ENCODE data around the gene MAP3K10. TPM values are rescaled to one million over a fixed set of nuclear protein-coding genes. Genes with fewer than 3 reads are reported as not detected.
A peak's percentile ranks its signal among the peaks of the same experiment; 100 is the strongest.

The MAP3K10 gene
- total RNA-seq, 2 donors from 2014 or later, result 35.2 to 39.3 TPM

DNA sequence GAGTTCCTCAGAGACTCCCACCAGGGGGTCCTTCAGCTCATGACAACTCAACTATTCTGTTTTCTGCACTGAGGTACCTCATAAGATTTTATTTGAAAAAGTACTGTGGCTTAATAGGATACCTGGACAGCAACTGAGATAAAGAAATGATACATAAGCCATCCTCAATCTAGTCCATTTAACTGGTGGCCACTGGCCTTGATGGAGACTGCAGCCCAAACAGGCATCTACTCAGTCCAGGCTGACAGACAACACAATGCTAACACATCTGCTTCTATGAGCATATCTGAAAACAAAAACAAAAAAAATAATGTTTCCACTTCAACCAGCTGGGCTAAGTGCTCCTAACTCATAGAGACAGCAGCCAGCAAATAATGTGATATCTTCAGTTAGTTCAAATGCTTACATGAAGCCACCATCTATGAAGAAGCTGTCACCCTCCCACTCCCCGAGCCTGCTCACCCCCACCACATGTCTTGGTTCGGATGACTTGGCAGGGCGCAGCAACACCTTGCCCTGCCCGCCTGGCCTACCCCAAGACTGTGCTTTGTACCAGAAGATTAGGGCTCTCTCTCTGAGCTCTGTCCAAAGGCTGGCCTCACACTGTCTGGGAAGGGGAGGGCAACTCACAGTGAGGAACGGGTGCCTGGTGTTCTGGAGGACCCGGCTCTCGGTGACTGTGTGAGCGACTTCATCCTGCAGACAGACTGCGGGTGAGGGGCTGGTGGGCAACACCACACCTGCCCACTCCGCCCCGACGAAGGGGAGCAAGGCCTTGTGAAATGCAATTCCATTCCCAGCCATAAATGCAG, 48.4 kb downstream of the MAP3K10 start:
- H3K27ac Mint-ChIP-seq, result peak overlapping the region; percentile 39
- no peak overlapping the region for H3K4me3 ChIP-seq (ENCODE audit: low read length)
- TF ChIP-seq, protein P1, sequence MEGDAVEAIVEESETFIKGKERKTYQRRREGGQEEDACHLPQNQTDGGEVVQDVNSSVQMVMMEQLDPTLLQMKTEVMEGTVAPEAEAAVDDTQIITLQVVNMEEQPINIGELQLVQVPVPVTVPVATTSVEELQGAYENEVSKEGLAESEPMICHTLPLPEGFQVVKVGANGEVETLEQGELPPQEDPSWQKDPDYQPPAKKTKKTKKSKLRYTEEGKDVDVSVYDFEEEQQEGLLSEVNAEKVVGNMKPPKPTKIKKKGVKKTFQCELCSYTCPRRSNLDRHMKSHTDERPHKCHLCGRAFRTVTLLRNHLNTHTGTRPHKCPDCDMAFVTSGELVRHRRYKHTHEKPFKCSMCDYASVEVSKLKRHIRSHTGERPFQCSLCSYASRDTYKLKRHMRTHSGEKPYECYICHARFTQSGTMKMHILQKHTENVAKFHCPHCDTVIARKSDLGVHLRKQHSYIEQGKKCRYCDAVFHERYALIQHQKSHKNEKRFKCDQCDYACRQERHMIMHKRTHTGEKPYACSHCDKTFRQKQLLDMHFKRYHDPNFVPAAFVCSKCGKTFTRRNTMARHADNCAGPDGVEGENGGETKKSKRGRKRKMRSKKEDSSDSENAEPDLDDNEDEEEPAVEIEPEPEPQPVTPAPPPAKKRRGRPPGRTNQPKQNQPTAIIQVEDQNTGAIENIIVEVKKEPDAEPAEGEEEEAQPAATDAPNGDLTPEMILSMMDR (conservative IDR thresholded peaks at IDR 0.05), result no peak
- peaks cover 47% of the 10 kb centered on the region for H3K36me3 Mint-ChIP-seq (ENCODE audit: low read depth)
- no peaks in the 10 kb centered on the region for H3K9me3 ChIP-seq (ENCODE audit: control insufficient read depth, low read length)
- H3K4me1 Mint-ChIP-seq, result no peaks in the 10 kb centered on the region
- WGBS, 2 experiments (ENCODE audit: insufficient coverage in 1 of 2, insufficient read length in 1 of 2), result 93 to 96% methylated on average over 7 to 12 of the region's 12 CpGs
- no peak overlapping the region for H3K4me3 Mint-ChIP-seq
- H3K9ac ChIP-seq (ENCODE audit: extremely low read depth, low read length, poor library complexity, severe bottlenecking), result no peak overlapping the region
- no peak overlapping the region for H3K27ac ChIP-seq (ENCODE audit: low read depth, low read length)
- no peaks in the 10 kb centered on the region for H3K9me3 Mint-ChIP-seq
- H3K27me3 ChIP-seq (ENCODE audit: control insufficient read depth, insufficient read depth, low read length, poor library complexity, severe bottlenecking), result no peaks in the 10 kb centered on the region
- H3K36me3 ChIP-seq (ENCODE audit: control insufficient read depth, insufficient read depth, low read length), result peaks cover 46% of the 10 kb centered on the region
- no peak for DNase-seq
- H3K27me3 Mint-ChIP-seq (ENCODE audit: insufficient read depth), result no peaks in the 10 kb centered on the region
- H3K4me1 ChIP-seq (ENCODE audit: control insufficient read depth, insufficient read depth, low read length), result no peaks in the 10 kb centered on the region

DNA sequence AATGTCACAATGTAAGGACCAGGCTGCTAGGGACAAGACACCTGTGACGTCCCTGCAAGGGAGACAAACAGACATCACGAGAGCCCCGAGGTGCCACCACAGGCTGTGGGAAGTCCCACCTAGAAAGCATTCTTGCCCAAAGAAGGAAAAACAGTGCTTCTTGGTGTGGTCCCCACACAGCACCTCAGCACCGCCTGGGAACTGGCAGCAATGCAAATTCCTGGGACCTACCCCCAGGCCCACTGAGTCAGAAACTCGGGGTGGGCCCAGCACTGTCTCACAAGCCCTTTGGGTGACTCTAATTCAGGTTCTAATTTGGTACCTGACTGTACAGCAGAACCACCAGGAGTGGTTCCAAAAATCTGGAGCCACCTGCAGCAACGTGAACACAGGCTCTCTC, 49.1 kb downstream of the MAP3K10 start:
- TF ChIP-seq, protein P1 (conservative IDR thresholded peaks at IDR 0.05), result no peak
- H3K36me3 Mint-ChIP-seq (ENCODE audit: low read depth), result peaks cover 40% of the 10 kb centered on the region
- no peak overlapping the region for H3K4me3 Mint-ChIP-seq
- DNase-seq, result no peak
- Histone ChIP-seq H3K4me1 (ENCODE audit: control insufficient read depth, insufficient read depth, low read length) (no peaks in the 10 kb centered on the region), H3K36me3 (ENCODE audit: control insufficient read depth, insufficient read depth, low read length) (peaks cover 46% of the 10 kb centered on the region), H3K9ac (ENCODE audit: extremely low read depth, low read length, poor library complexity, severe bottlenecking) (no peak overlapping the region), H3K27ac (ENCODE audit: low read depth, low read length) (no peak overlapping the region), H3K4me3 (ENCODE audit: low read length) (no peak overlapping the region), H3K27me3 (ENCODE audit: control insufficient read depth, insufficient read depth, low read length, poor library complexity, severe bottlenecking) (no peaks in the 10 kb centered on the region), H3K9me3 (ENCODE audit: control insufficient read depth, low read length) (no peaks in the 10 kb centered on the region)
- WGBS, 2 experiments (ENCODE audit: insufficient coverage in 1 of 2, insufficient read length in 1 of 2), result 91 to 98% methylated on average over 4 to 6 of the region's 6 CpGs
- H3K4me1 Mint-ChIP-seq, result no peaks in the 10 kb centered on the region
- no peak overlapping the region for H3K27ac Mint-ChIP-seq
- no peaks in the 10 kb centered on the region for H3K9me3 Mint-ChIP-seq
- no peaks in the 10 kb centered on the region for H3K27me3 Mint-ChIP-seq (ENCODE audit: insufficient read depth)

DNA sequence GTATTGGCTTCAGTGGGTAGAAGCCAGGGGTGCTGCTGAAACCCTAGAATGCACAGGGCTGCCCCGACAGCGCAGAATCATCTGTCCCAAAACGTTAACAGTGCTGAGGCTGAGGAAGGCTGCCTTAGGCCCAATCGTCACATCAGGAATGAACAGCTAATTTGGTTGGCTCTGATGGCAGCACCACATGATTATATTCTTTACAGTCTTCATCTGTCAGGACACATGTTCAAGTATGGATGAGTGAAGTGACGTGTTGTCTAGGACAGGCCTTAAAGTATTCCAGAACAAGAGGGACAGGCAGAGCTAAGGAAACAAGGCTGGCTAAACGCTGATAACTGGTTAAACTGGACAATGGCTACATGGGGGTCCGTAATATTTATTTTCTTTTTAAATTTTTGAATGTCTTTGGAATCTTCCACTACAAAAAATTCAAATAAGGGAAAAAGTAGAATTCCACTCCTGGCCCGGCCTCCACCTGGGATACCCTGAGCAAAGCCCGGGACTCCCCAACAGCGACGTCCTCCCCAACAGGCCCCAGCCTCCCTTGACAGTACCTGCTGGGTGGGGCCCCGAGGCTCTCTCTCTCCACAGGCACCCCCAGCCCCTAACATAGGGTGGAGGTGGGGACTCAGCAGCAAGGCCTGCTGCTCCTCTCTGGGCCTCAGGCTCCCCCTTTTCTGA, 50.0 kb downstream of the MAP3K10 start:
- no peaks in the 10 kb centered on the region for H3K4me1 ChIP-seq (ENCODE audit: control insufficient read depth, insufficient read depth, low read length)
- H3K9me3 ChIP-seq (ENCODE audit: control insufficient read depth, low read length), result no peaks in the 10 kb centered on the region
- no peak overlapping the region for H3K9ac ChIP-seq (ENCODE audit: extremely low read depth, low read length, poor library complexity, severe bottlenecking)
- TF ChIP-seq, protein P1 (conservative IDR thresholded peaks at IDR 0.05), result no peak
- no peaks in the 10 kb centered on the region for H3K4me1 Mint-ChIP-seq
- no peak overlapping the region for H3K4me3 Mint-ChIP-seq
- no peak for DNase-seq
- no peak overlapping the region for H3K27ac ChIP-seq (ENCODE audit: low read depth, low read length)
- no peaks in the 10 kb centered on the region for H3K27me3 ChIP-seq (ENCODE audit: control insufficient read depth, insufficient read depth, low read length, poor library complexity, severe bottlenecking)
- 94 to 99% methylated on average over 9 to 11 of the region's 12 CpGs for WGBS, 2 experiments (ENCODE audit: insufficient coverage in 1 of 2, insufficient read length in 1 of 2)
- no peak overlapping the region for H3K27ac Mint-ChIP-seq
- H3K9me3 Mint-ChIP-seq, result no peaks in the 10 kb centered on the region
- H3K36me3 Mint-ChIP-seq (ENCODE audit: low read depth), result peaks cover 40% of the 10 kb centered on the region
- H3K27me3 Mint-ChIP-seq (ENCODE audit: insufficient read depth), result no peaks in the 10 kb centered on the region
- no peak overlapping the region for H3K4me3 ChIP-seq (ENCODE audit: low read length)
- H3K36me3 ChIP-seq (ENCODE audit: control insufficient read depth, insufficient read depth, low read length), result peaks cover 44% of the 10 kb centered on the region
